Measurements from ENCODE around the gene ACVR1. TPM values are rescaled to one million over a fixed set of nuclear protein-coding genes. Genes with fewer than 3 reads are reported as not detected.

ACVR1 gene
- total RNA-seq, 1 experiment from 2014 or later = 5.9 TPM

- Histone ChIP-seq H3K4me3 (no peak overlapping the region), H3K9me3 (no peaks in the 10 kb centered on the region), H3K27me3 (no peaks in the 10 kb centered on the region), H3K36me3 (no peaks in the 10 kb centered on the region; the same call in 1 of the 2 replicates)
- no peak for DNase-seq
These were observed 72.7 kb downstream of the ACVR1 start for GRCh38 chr2:157803476-157803875.

GRCh38 chr2:157800838-157801495 is 75.2 kb downstream of the ACVR1 start:
- H3K36me3 ChIP-seq = no peaks in the 10 kb centered on the region; the same call in 1 of the 2 replicates
- DNase-seq = no peak

GRCh38 chr2:157793053-157793612 is 83.0 kb downstream of the ACVR1 start:
- Histone ChIP-seq H3K4me3 (no peak overlapping the region), H3K9me3 (no peaks in the 10 kb centered on the region), H3K27me3 (no peaks in the 10 kb centered on the region), H3K36me3 (no peaks in the 10 kb centered on the region)
- no peak for DNase-seq

More at GRCh38 chr2:157800838-157801495, 75.2 kb downstream of the ACVR1 start:
- H3K4me3 ChIP-seq = no peak overlapping the region
- H3K27me3 ChIP-seq = no peaks in the 10 kb centered on the region
- no peaks in the 10 kb centered on the region for H3K9me3 ChIP-seq

- Histone ChIP-seq H3K9me3 (no peaks in the 10 kb centered on the region), H3K4me3 (no peak overlapping the region), H3K36me3 (no peaks in the 10 kb centered on the region), H3K27me3 (no peaks in the 10 kb centered on the region)
- peak; percentile 20 for DNase-seq
These were observed 83.6 kb downstream of the ACVR1 start for GRCh38 chr2:157792335-157793052.

- Histone ChIP-seq H3K36me3 (no peaks in the 10 kb centered on the region), H3K4me3 (no peak overlapping the region), H3K9me3 (no peaks in the 10 kb centered on the region), H3K27me3 (no peaks in the 10 kb centered on the region)
- no peak for DNase-seq
These were observed 85.3 kb downstream of the ACVR1 start for GRCh38 chr2:157790780-157791179.

GRCh38 chr2:157789933-157790511 is 86.1 kb downstream of the ACVR1 start:
- Histone ChIP-seq H3K27me3 (no peaks in the 10 kb centered on the region), H3K36me3 (no peaks in the 10 kb centered on the region), H3K4me3 (no peak overlapping the region), H3K9me3 (no peaks in the 10 kb centered on the region)
- DNase-seq = no peak

GRCh38 chr2:157789256-157789655 is 86.9 kb downstream of the ACVR1 start:
- Histone ChIP-seq H3K4me3 (no peak overlapping the region), H3K27me3 (no peaks in the 10 kb centered on the region), H3K36me3 (no peaks in the 10 kb centered on the region), H3K9me3 (no peaks in the 10 kb centered on the region)
- no peak for DNase-seq

GRCh38 chr2:157788201-157788600 is 87.9 kb downstream of the ACVR1 start:
- Histone ChIP-seq H3K4me3 (no peak overlapping the region), H3K9me3 (no peaks in the 10 kb centered on the region), H3K27me3 (no peaks in the 10 kb centered on the region), H3K36me3 (no peaks in the 10 kb centered on the region)
- DNase-seq = no peak

- no peaks in the 10 kb centered on the region for H3K36me3 ChIP-seq
- no peak overlapping the region for H3K4me3 ChIP-seq
- no peaks in the 10 kb centered on the region for H3K9me3 ChIP-seq
- no peak for DNase-seq
- no peaks in the 10 kb centered on the region for H3K27me3 ChIP-seq
These were observed 88.7 kb downstream of the ACVR1 start for GRCh38 chr2:157787364-157787938.

- Histone ChIP-seq H3K4me3 (no peak overlapping the region), H3K9me3 (no peaks in the 10 kb centered on the region), H3K27me3 (no peaks in the 10 kb centered on the region), H3K36me3 (no peaks in the 10 kb centered on the region)
- DNase-seq = no peak
These were observed 89.3 kb downstream of the ACVR1 start for GRCh38 chr2:157786663-157787363.

- no peak for DNase-seq
- Histone ChIP-seq H3K4me3 (no peak overlapping the region), H3K36me3 (no peaks in the 10 kb centered on the region)
These were observed 90.1 kb downstream of the ACVR1 start for GRCh38 chr2:157785866-157786662.

GRCh38 chr2:157785200-157785599 is 90.9 kb downstream of the ACVR1 start:
- Histone ChIP-seq H3K36me3 (no peaks in the 10 kb centered on the region), H3K27me3 (no peaks in the 10 kb centered on the region), H3K9me3 (no peaks in the 10 kb centered on the region), H3K4me3 (no peak overlapping the region)
- DNase-seq = peak; percentile 21

More at GRCh38 chr2:157785866-157786662, 90.1 kb downstream of the ACVR1 start:
- no peaks in the 10 kb centered on the region for H3K27me3 ChIP-seq
- H3K9me3 ChIP-seq = no peaks in the 10 kb centered on the region

GRCh38 chr2:157784823-157785175 is 91.3 kb downstream of the ACVR1 start:
- no peak overlapping the region for H3K4me3 ChIP-seq
- no peak for DNase-seq
- H3K9me3 ChIP-seq = no peaks in the 10 kb centered on the region
- H3K36me3 ChIP-seq = no peaks in the 10 kb centered on the region; the same call in 1 of the 2 replicates
- no peaks in the 10 kb centered on the region for H3K27me3 ChIP-seq

GRCh38 chr2:157784169-157784822 is 91.8 kb downstream of the ACVR1 start:
- peak; percentile 84 for DNase-seq
- H3K27me3 ChIP-seq = no peaks in the 10 kb centered on the region
- H3K4me3 ChIP-seq = no peak overlapping the region
- H3K36me3 ChIP-seq = no peaks in the 10 kb centered on the region; the same call in 1 of the 2 replicates
- no peaks in the 10 kb centered on the region for H3K9me3 ChIP-seq

GRCh38 chr2:157783245-157783644 is 92.9 kb downstream of the ACVR1 start:
- no peaks in the 10 kb centered on the region for H3K27me3 ChIP-seq
- no peaks in the 10 kb centered on the region; the same call in none of the 2 replicates for H3K36me3 ChIP-seq
- no peaks in the 10 kb centered on the region for H3K9me3 ChIP-seq
- DNase-seq = no peak
- no peak overlapping the region for H3K4me3 ChIP-seq
